ENCODE measurements around the gene TTLL10.

- TF ChIP-seq CTCF (IDR thresholded peaks at IDR 0.05; ENCODE audit: insufficient read depth, low read length, poor library complexity, severe bottlenecking) (no peak), EZH2phosphoT487 (conservative IDR thresholded peaks at IDR 0.05; ENCODE audit: low read length) (no peak)
These were observed 52.2 kb downstream of the TTLL10 start for GRCh38 chr1:1225913-1226312.
